GM23338 (cell line): Measurements from ENCODE around the gene AADAT. TPM values are rescaled to one million over a fixed set of nuclear protein-coding genes. Genes with fewer than 3 reads are reported as not detected.

Source experiments
- ATAC-seq: fragments of 200-7000 bp; cut with Tn5 transposase; 3 replicates; pipeline ENCODE4 v1.9.1; 2020
- DNase-seq: peaks from one replicate; pipeline ENCODE4 v3.0.0-alpha.2; 2015; ENCODE audit warnings: low spot score
- H2AFZ ChIP-seq: fragments of 200-600 bp; sonication (generic); 2 replicates; pipeline ENCODE4 v1.8.0; 2016; ENCODE audit warnings: antibody characterized with exemption, mild to moderate bottlenecking, moderate library complexity
- H3F3A ChIP-seq: fragments of 200-600 bp; sonication (generic); replicated peaks from 2 replicates; pipeline ENCODE4 v1.8.0; 2017; ENCODE audit warnings: antibody characterized with exemption, mixed run types, low read depth
- H3K27ac ChIP-seq: fragments of 200-600 bp; sonication (generic); 2 replicates; pipeline ENCODE4 v1.6.1; 2016; ENCODE audit warnings: low read depth
- H3K27me3 ChIP-seq: fragments of 200-600 bp; sonication (generic); 2 replicates; pipeline ENCODE4 v1.8.0; 2016; ENCODE audit warnings: mild to moderate bottlenecking, mixed run types, moderate library complexity; ENCODE audit not compliant: insufficient read depth
- H3K36me3 ChIP-seq: fragments of 200-600 bp; sonication (generic); 2 replicates; pipeline ENCODE4 v1.8.0; 2016; ENCODE audit warnings: mild to moderate bottlenecking; ENCODE audit not compliant: insufficient read depth
- H3K4me1 ChIP-seq: fragments of 200-600 bp; sonication (generic); 2 replicates; pipeline ENCODE4 v1.8.0; 2016; ENCODE audit warnings: mild to moderate bottlenecking, moderate library complexity; ENCODE audit not compliant: insufficient read depth
- H3K4me2 ChIP-seq: fragments of 200-600 bp; sonication (generic); 2 replicates; pipeline ENCODE4 v1.7.1; 2017; ENCODE audit warnings: mixed run types
- H3K4me3 ChIP-seq: fragments of 200-600 bp; sonication (generic); 2 replicates; pipeline ENCODE4 v1.6.1; 2016; ENCODE audit warnings: mixed run types
- H3K79me2 ChIP-seq: fragments of 200-600 bp; sonication (generic); replicated peaks from 2 replicates; pipeline ENCODE4 v1.8.0; 2017; ENCODE audit warnings: mild to moderate bottlenecking; ENCODE audit not compliant: insufficient read depth
- H3K9me2 ChIP-seq: fragments of 200-600 bp; sonication (generic); 2 replicates; pipeline ENCODE4 v1.8.0; 2017; ENCODE audit not compliant: insufficient read depth
- H4K20me1 ChIP-seq: fragments of 200-600 bp; sonication (generic); replicated peaks from 2 replicates; pipeline ENCODE4 v1.8.0; 2017; ENCODE audit warnings: mild to moderate bottlenecking; ENCODE audit not compliant: insufficient read depth
- H3K27ac Mint-ChIP-seq: 2 replicates; pipeline ENCODE4 v1.8.0; 2020; ENCODE audit warnings: inconsistent platforms, mild to moderate bottlenecking, moderate library complexity, mixed read lengths
- H3K27me3 Mint-ChIP-seq: 3 replicates; pipeline ENCODE4 v1.8.0; 2022; ENCODE audit warnings: low read depth, mild to moderate bottlenecking, moderate library complexity, mixed read lengths, inconsistent platforms; ENCODE audit not compliant: insufficient read depth, poor library complexity
- H3K36me3 Mint-ChIP-seq: 3 replicates; pipeline ENCODE4 v1.8.0; 2021; ENCODE audit warnings: low read depth, mild to moderate bottlenecking, inconsistent platforms, moderate library complexity, mixed read lengths
- H3K4me1 Mint-ChIP-seq: 3 replicates; pipeline ENCODE4 v1.8.0; 2020; ENCODE audit warnings: mild to moderate bottlenecking, inconsistent platforms, mixed read lengths
- H3K4me3 Mint-ChIP-seq: 3 replicates; pipeline ENCODE4 v1.8.0; 2021; ENCODE audit warnings: moderate library complexity, mild to moderate bottlenecking, inconsistent platforms, mixed read lengths
- H3K9me3 Mint-ChIP-seq: 3 replicates; pipeline ENCODE4 v1.8.0; 2020; ENCODE audit warnings: moderate library complexity, mild to moderate bottlenecking, inconsistent platforms, mixed read lengths
- CREB1 ChIP-seq: fragments of 250-450 bp; sonication (Bioruptor Pico); IDR thresholded peaks from 2 replicates; pipeline ENCODE4 v1.5.0; 2020; ENCODE audit warnings: low read depth, mild to moderate bottlenecking, moderate library complexity
- EZH2phosphoT487 ChIP-seq: fragments of 200-600 bp; sonication (generic); IDR thresholded peaks from one replicate; pipeline ENCODE4 v1.8.1; 2018; ENCODE audit warnings: antibody characterized with exemption; ENCODE audit not compliant: unreplicated experiment
- NANOG ChIP-seq: IDR thresholded peaks from 2 replicates; pipeline ENCODE4 v1.6.1; 2016; ENCODE audit warnings: antibody characterized with exemption, borderline replicate concordance
- STAT1 ChIP-seq: IDR thresholded peaks from one replicate; pipeline ENCODE4 v1.6.1; 2016; ENCODE audit warnings: antibody characterized with exemption; ENCODE audit not compliant: unreplicated experiment
- ZNF331 ChIP-seq: fragments of 250-450 bp; sonication (Bioruptor Pico); IDR thresholded peaks from 2 replicates; pipeline ENCODE4 v1.5.0; 2020; ENCODE audit warnings: low read depth, mild to moderate bottlenecking, moderate library complexity
- polyA plus RNA-seq: library from polyadenylated mRNA; unstranded; fragments of >200 nt; fragmentation: Nextera tagmentation; extraction: Ambion mirVana; gene quantifications from 2 replicates; pipeline ENCODE4 v1.2.1, GENCODE V29; 2016
- total RNA-seq: library from RNA; depleted of rRNA; stranded (reverse); fragments of >200 nt; shearing (Covaris generic); gene quantifications from 2 replicates; pipeline ENCODE4 v1.2.3, GENCODE V29; 2014
- TF ChIP-seq, protein P1 (sequence below), 2 experiments: fragments of 200-600 bp in 1 of 2; sonication (generic) in 1 of 2; conservative IDR thresholded peaks; 2 replicates each; pipeline versions ENCODE4 v1.5.1 to v1.6.1; 2016 to 2017; ENCODE audit warnings: antibody characterized with exemption in 2 of 2, low read depth in 2 of 2, mild to moderate bottlenecking in 2 of 2, moderate library complexity in 1 of 2
- TF ChIP-seq, protein P2 (sequence below): fragments of 250-450 bp; sonication (Bioruptor Pico); IDR thresholded peaks from 2 replicates; pipeline ENCODE4 v1.5.0; 2020; ENCODE audit warnings: mild to moderate bottlenecking, moderate library complexity
- TF ChIP-seq, protein P3 (sequence below): IDR thresholded peaks from 2 replicates; pipeline ENCODE4 v1.6.1; 2016; ENCODE audit warnings: antibody characterized with exemption

AADAT gene
- total and polyA plus RNA-seq, 2 experiments from 2014 or later, result 6.9 to 7.0 TPM

DNA sequence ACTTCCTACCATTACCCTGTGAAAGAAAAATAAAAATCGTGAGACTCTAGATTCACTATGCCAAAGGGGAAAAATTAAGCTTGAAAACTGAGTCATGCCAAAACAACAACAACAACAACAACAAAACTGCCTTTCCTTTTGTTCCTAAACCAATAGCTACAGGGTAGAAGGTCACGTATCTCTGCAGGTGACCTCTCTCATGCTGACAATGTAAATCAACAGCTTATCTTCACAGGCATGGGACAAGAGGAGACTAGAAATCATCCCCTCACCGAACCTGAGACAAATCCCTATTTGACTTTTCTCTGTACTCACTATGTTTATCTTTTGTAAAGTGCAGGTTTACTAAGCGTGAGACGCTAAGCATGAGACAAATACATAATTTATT, 20.5 kb upstream of the AADAT start:
- no peaks in the 10 kb centered on the region; the same call in 1 of the 2 replicates for H3K4me1 ChIP-seq
- H3K9me2 ChIP-seq, result peaks cover 3% of the 10 kb centered on the region; the same call in 1 of the 2 replicates
- 0 out of 2 replicates have a peak overlapping the region, but pooled peaks have one; percentile 23 for H3K4me2 ChIP-seq
- no peaks in the 10 kb centered on the region for H3K36me3 ChIP-seq
- H3K27ac ChIP-seq, result no peak overlapping the region
- no peak overlapping the region for H2AFZ ChIP-seq
- Mint-ChIP-seq H3K4me1 (peaks cover 29% of the 10 kb centered on the region), H3K27ac (peak overlapping the region; percentile 36; the same call in 1 of the 2 replicates), H3K9me3 (peaks cover 6% of the 10 kb centered on the region; the same call in 1 of the 3 replicates), H3K27me3 (peaks cover 11% of the 10 kb centered on the region), H3K4me3 (no peak overlapping the region), H3K36me3 (no peaks in the 10 kb centered on the region; the same call in 2 of the 3 replicates)
- H4K20me1 ChIP-seq, result no peaks in the 10 kb centered on the region
- H3K79me2 ChIP-seq, result no peaks in the 10 kb centered on the region
- peak; percentile 92 for ATAC-seq
- H3K27me3 ChIP-seq, result no peaks in the 10 kb centered on the region
- H3F3A ChIP-seq, result no peaks in the 10 kb centered on the region
- no peak overlapping the region for H3K4me3 ChIP-seq
- DNase-seq, result no peak
- TF ChIP-seq CREB1 (CRISPR knock-in tag) (no peak), ZNF331 (CRISPR knock-in tag) (no peak)
- TF ChIP-seq, protein P1, sequence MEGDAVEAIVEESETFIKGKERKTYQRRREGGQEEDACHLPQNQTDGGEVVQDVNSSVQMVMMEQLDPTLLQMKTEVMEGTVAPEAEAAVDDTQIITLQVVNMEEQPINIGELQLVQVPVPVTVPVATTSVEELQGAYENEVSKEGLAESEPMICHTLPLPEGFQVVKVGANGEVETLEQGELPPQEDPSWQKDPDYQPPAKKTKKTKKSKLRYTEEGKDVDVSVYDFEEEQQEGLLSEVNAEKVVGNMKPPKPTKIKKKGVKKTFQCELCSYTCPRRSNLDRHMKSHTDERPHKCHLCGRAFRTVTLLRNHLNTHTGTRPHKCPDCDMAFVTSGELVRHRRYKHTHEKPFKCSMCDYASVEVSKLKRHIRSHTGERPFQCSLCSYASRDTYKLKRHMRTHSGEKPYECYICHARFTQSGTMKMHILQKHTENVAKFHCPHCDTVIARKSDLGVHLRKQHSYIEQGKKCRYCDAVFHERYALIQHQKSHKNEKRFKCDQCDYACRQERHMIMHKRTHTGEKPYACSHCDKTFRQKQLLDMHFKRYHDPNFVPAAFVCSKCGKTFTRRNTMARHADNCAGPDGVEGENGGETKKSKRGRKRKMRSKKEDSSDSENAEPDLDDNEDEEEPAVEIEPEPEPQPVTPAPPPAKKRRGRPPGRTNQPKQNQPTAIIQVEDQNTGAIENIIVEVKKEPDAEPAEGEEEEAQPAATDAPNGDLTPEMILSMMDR (conservative IDR thresholded peaks at IDR 0.05; ENCODE audit: low read depth in 2 of 2), result no peak

DNA sequence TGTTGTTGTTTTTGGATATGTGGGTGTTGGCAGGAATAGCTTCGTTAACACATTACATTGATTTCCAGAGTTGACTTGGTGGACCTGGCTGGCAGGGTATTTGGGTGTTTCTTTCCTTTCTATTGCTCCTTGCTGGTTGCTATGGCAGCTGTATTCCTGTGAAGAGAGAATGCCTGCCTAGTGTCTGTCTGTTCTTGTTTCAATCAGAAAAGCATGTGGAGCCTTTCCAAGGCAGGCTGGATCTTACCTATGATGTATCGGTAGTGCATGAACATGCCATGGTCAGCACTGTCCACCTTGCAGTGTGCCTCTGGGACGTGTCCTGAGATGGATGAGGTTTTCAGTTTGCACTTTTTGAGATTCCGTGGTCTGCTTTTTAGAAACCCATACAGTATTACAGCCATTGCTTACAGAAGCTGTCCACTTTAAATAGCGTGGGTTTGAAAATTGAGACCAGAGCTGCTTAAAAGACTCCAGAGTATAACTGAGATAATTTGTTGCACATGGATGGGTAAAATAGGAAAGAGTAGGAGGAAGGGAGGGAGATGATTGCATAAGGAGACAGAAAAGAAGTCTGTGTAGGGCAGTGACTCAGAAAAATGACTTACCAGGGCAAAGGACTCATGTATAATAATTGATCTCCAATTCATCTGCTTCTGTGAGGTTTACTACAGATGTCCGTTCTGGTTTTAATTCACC, 20.0 kb upstream of the AADAT start:
- Histone ChIP-seq H3K79me2 (no peaks in the 10 kb centered on the region), H3K36me3 (no peaks in the 10 kb centered on the region), H3K4me2 (peak overlapping the region; percentile 23; the same call in 1 of the 2 replicates), H3K27ac (no peak overlapping the region), H3K4me1 (no peaks in the 10 kb centered on the region; the same call in 1 of the 2 replicates), H4K20me1 (no peaks in the 10 kb centered on the region), H3F3A (no peaks in the 10 kb centered on the region), H2AFZ (no peak overlapping the region), H3K4me3 (no peak overlapping the region), H3K9me2 (peaks cover 3% of the 10 kb centered on the region; the same call in 1 of the 2 replicates), H3K27me3 (no peaks in the 10 kb centered on the region)
- Mint-ChIP-seq H3K36me3 (no peaks in the 10 kb centered on the region; the same call in 2 of the 3 replicates), H3K27ac (peak overlapping the region; percentile 3), H3K9me3 (peaks cover 6% of the 10 kb centered on the region; the same call in 1 of the 3 replicates), H3K27me3 (peaks cover 11% of the 10 kb centered on the region), H3K4me1 (peaks cover 29% of the 10 kb centered on the region), H3K4me3 (no peak overlapping the region)
- peak; percentile 27; the same call in 2 of the 3 replicates for ATAC-seq
- no peak for DNase-seq
- TF ChIP-seq STAT1, result no peak
- TF ChIP-seq, protein P2, sequence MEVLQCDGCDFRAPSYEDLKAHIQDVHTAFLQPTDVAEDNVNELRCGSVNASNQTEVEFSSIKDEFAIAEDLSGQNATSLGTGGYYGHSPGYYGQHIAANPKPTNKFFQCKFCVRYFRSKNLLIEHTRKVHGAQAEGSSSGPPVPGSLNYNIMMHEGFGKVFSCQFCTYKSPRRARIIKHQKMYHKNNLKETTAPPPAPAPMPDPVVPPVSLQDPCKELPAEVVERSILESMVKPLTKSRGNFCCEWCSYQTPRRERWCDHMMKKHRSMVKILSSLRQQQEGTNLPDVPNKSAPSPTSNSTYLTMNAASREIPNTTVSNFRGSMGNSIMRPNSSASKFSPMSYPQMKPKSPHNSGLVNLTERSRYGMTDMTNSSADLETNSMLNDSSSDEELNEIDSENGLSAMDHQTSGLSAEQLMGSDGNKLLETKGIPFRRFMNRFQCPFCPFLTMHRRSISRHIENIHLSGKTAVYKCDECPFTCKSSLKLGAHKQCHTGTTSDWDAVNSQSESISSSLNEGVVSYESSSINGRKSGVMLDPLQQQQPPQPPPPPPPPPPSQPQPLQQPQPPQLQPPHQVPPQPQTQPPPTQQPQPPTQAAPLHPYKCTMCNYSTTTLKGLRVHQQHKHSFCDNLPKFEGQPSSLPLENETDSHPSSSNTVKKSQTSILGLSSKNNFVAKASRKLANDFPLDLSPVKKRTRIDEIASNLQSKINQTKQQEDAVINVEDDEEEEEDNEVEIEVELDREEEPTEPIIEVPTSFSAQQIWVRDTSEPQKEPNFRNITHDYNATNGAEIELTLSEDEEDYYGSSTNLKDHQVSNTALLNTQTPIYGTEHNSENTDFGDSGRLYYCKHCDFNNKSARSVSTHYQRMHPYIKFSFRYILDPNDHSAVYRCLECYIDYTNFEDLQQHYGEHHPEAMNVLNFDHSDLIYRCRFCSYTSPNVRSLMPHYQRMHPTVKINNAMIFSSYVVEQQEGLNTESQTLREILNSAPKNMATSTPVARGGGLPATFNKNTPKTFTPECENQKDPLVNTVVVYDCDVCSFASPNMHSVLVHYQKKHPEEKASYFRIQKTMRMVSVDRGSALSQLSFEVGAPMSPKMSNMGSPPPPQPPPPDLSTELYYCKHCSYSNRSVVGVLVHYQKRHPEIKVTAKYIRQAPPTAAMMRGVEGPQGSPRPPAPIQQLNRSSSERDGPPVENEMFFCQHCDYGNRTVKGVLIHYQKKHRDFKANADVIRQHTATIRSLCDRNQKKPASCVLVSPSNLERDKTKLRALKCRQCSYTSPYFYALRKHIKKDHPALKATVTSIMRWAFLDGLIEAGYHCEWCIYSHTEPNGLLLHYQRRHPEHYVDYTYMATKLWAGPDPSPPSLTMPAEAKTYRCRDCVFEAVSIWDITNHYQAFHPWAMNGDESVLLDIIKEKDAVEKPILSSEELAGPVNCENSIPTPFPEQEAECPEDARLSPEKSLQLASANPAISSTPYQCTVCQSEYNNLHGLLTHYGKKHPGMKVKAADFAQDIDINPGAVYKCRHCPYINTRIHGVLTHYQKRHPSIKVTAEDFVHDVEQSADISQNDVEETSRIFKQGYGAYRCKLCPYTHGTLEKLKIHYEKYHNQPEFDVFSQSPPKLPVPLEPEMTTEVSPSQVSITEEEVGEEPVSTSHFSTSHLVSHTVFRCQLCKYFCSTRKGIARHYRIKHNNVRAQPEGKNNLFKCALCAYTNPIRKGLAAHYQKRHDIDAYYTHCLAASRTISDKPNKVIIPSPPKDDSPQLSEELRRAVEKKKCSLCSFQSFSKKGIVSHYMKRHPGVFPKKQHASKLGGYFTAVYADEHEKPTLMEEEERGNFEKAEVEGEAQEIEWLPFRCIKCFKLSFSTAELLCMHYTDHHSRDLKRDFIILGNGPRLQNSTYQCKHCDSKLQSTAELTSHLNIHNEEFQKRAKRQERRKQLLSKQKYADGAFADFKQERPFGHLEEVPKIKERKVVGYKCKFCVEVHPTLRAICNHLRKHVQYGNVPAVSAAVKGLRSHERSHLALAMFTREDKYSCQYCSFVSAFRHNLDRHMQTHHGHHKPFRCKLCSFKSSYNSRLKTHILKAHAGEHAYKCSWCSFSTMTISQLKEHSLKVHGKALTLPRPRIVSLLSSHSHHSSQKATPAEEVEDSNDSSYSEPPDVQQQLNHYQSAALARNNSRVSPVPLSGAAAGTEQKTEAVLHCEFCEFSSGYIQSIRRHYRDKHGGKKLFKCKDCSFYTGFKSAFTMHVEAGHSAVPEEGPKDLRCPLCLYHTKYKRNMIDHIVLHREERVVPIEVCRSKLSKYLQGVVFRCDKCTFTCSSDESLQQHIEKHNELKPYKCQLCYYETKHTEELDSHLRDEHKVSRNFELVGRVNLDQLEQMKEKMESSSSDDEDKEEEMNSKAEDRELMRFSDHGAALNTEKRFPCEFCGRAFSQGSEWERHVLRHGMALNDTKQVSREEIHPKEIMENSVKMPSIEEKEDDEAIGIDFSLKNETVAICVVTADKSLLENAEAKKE (CRISPR knock-in tag), result no peak
- no peak for TF ChIP-seq CREB1 (CRISPR knock-in tag)
- no peak for TF ChIP-seq EZH2phosphoT487
- TF ChIP-seq, protein P3, sequence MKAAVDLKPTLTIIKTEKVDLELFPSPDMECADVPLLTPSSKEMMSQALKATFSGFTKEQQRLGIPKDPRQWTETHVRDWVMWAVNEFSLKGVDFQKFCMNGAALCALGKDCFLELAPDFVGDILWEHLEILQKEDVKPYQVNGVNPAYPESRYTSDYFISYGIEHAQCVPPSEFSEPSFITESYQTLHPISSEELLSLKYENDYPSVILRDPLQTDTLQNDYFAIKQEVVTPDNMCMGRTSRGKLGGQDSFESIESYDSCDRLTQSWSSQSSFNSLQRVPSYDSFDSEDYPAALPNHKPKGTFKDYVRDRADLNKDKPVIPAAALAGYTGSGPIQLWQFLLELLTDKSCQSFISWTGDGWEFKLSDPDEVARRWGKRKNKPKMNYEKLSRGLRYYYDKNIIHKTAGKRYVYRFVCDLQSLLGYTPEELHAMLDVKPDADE, result no peak
- no peak for TF ChIP-seq ZNF331 (CRISPR knock-in tag)
- TF ChIP-seq NANOG, result no peak
- TF ChIP-seq, protein P1 (conservative IDR thresholded peaks at IDR 0.05; ENCODE audit: low read depth in 2 of 2), result no peak
